ENCODE data around the gene LRBA. TPM values are rescaled to one million over a fixed set of nuclear protein-coding genes. Genes with fewer than 3 reads are reported as not detected.
"Not testable (repeated sequence)": the region's sequence is repeated elsewhere in the genome, so short reads cannot be mapped to it uniquely, and the experiment has no call there.

Gene LRBA
- total and polyA plus RNA-seq, 9 of the 15 experiments (the other 6 are each of a cell fraction or from before 2014, with no cell fraction given), result 24.2 to 88.7 (median 59.7) TPM

DNA sequence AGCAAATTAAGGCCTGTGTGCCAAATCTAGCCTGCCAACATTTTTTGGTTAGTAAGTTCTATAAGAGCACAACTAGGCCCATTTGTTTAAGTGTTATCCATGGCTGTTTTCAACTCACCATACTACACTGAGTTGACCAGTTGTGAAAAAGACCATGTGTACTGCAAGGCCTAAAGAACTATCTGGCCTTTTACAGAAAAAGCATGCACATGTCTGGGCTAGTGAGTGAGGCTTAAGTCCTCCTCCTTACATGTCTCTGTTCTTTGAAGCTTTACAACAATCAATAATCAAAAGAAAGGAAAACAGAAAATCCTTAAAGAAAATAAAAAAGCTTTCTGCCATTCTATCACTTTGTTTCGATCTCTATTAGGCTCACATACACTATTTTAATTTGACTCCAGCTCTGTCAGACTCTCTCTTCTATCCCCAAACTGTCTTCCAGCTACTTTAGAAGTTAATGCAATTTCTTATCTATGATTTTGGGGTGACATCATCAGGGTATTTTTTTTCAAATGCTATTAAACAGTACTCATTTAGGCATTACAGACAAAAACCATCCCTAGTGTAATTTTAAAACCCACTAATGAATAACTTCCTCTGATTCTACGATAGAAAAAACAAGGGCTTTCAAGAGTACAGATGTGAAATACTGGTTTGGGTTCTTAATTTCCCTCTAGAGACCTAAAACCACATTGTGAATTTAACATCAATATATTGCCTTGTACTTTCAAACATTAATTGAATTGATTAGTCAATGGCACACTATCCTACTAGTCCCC lies 271.3 kb downstream of the LRBA start (continued):
- TF ChIP-seq, protein P1, sequence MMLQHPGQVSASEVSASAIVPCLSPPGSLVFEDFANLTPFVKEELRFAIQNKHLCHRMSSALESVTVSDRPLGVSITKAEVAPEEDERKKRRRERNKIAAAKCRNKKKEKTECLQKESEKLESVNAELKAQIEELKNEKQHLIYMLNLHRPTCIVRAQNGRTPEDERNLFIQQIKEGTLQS (IDR thresholded peaks at IDR 0.05), result peak; percentile 74
- TF ChIP-seq, protein P1 (CRISPR knock-in tag; conservative IDR thresholded peaks at IDR 0.05), result no peak
- TF ChIP-seq, protein P2, sequence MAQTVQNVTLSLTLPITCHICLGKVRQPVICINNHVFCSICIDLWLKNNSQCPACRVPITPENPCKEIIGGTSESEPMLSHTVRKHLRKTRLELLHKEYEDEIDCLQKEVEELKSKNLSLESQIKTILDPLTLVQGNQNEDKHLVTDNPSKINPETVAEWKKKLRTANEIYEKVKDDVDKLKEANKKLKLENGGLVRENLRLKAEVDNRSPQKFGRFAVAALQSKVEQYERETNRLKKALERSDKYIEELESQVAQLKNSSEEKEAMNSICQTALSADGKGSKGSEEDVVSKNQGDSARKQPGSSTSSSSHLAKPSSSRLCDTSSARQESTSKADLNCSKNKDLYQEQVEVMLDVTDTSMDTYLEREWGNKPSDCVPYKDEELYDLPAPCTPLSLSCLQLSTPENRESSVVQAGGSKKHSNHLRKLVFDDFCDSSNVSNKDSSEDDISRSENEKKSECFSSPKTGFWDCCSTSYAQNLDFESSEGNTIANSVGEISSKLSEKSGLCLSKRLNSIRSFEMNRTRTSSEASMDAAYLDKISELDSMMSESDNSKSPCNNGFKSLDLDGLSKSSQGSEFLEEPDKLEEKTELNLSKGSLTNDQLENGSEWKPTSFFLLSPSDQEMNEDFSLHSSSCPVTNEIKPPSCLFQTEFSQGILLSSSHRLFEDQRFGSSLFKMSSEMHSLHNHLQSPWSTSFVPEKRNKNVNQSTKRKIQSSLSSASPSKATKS (CRISPR knock-in tag; IDR thresholded peaks at IDR 0.05), result no peak
- no peak for TF ChIP-seq HDAC1 (IDR thresholded peaks at IDR 0.05)

DNA sequence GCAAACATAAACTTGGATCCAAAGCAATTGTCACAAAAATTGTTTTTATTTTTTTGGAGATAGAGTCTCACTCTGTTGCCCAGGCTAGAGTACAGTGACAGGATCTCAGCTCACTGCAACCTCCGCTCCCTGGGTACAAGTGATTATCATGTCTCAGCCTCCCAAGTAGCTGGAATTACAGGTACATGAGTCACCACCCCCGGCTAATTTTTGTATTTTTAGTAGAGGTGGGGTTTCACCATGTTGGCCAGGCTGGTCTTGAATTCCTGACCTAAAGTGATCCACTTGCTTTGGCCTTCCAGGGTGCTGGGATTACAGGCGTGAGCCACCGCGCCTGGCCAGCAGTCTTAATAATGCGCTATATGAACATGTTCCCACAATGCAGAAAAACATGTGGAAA lies 272.2 kb downstream of the LRBA start:
- in situ Hi-C loops (cut with MboI); H4K20me1 ChIP-seq (replicated peaks; ENCODE audit: control insufficient read depth, insufficient read depth, low read length); FAIRE-seq; H3K36me3 ChIP-seq (ENCODE audit: control insufficient read depth, insufficient read depth, low read length); POLR2A ChIA-PET; H3K9ac ChIP-seq (ENCODE audit: insufficient read depth in 1 of 2, low read depth in 2 of 2, low read length in 2 of 2); intact Hi-C loops (cut with micrococcal nuclease); H3K79me2 ChIP-seq (ENCODE audit: control insufficient read depth, insufficient read depth, low read length); H3K27me3 ChIP-seq (ENCODE audit: control insufficient read depth in 2 of 2, insufficient read depth in 2 of 2, low read length in 2 of 2); H3K4me2 ChIP-seq (ENCODE audit: insufficient read depth, low read length); H3K4me1 ChIP-seq (replicated peaks in 1 of 2; ENCODE audit: control insufficient read depth in 2 of 2, insufficient read depth in 2 of 2, low read length in 2 of 2); H3K9me3 ChIP-seq (replicated peaks; ENCODE audit: control insufficient read depth, insufficient read depth, low read depth, low read length); CTCF ChIA-PET (ENCODE audit: low intra/inter-chr PET ratio); H3K9me1 ChIP-seq (ENCODE audit: control insufficient read depth, insufficient read depth, low read length); H2AFZ ChIP-seq (ENCODE audit: low read depth, low read length); H3K4me3 ChIP-seq; BruUV-seq (replicated peaks); H3K27ac ChIP-seq (ENCODE audit: extremely low read depth, low read depth, low read length); DNase-seq (ENCODE audit: extremely low read depth in 1 of 4, low spot score in 3 of 4): not testable (repeated sequence)
- peak; percentile 33; the same call in 2 of the 3 replicates for ATAC-seq
- WGBS (ENCODE audit: insufficient coverage, low coverage, missing lambda C conversion rate), result 68% methylated on average over 6 of the region's 6 CpGs

Measured in K562 (cell line).